VCaP (cell line): Measurements from ENCODE around the gene DDHD1.

Source experiments
- H3K27ac ChIP-seq: fragments of 450-650 bp; 2 replicates; pipeline ENCODE4 v1.5.1; 2017
- CTCF ChIP-seq: fragments of 450-650 bp; conservative IDR thresholded peaks from 2 replicates; pipeline ENCODE4 v1.5.1; 2017; ENCODE audit warnings: mild to moderate bottlenecking, moderate library complexity

The DDHD1 gene

GRCh38 chr14:52998376-52999015 is 154.6 kb downstream of the DDHD1 start:
- no peak overlapping the region for H3K27ac ChIP-seq
- no peak for TF ChIP-seq CTCF

GRCh38 chr14:52996493-52996892 is 156.6 kb downstream of the DDHD1 start:
- H3K27ac ChIP-seq, result no peak overlapping the region
- no peak for TF ChIP-seq CTCF

- no peak for TF ChIP-seq CTCF
- H3K27ac ChIP-seq, result no peak overlapping the region
Measured at GRCh38 chr14:52995998-52996397, 157.1 kb downstream of the DDHD1 start.

GRCh38 chr14:52992236-52992870 is 160.8 kb downstream of the DDHD1 start:
- TF ChIP-seq CTCF, result no peak
- H3K27ac ChIP-seq, result no peak overlapping the region

- TF ChIP-seq CTCF, result no peak
Measured at GRCh38 chr14:52988139-52988538, 165.0 kb downstream of the DDHD1 start.

GRCh38 chr14:52987514-52987913 is 165.6 kb downstream of the DDHD1 start:
- no peak for TF ChIP-seq CTCF
- no peak overlapping the region for H3K27ac ChIP-seq

More at GRCh38 chr14:52988139-52988538, 165.0 kb downstream of the DDHD1 start:
- H3K27ac ChIP-seq, result no peak overlapping the region

- no peak overlapping the region for H3K27ac ChIP-seq
- TF ChIP-seq CTCF, result no peak
Measured at GRCh38 chr14:52987042-52987441, 166.1 kb downstream of the DDHD1 start.
